Measurements from ENCODE around the gene ADGRG7. TPM values are rescaled to one million over a fixed set of nuclear protein-coding genes. Genes with fewer than 3 reads are reported as not detected.

Gene ADGRG7
- total and polyA plus RNA-seq, 2 donors from 2014 or later, result not detected

GRCh38 chr3:100584101-100584660 lies 25.2 kb upstream of the ADGRG7 start:
- FAIRE-seq (no peak), DNase-seq (no peak)
- TF ChIP-seq CTCF (IDR thresholded peaks at IDR 0.05; ENCODE audit: borderline replicate concordance, extremely low read depth, insufficient read depth), result no peak
- Histone ChIP-seq H3K4me3 (ENCODE audit: low read length in 3 of 3) (no peak overlapping the region), H3K9ac (ENCODE audit: low read length in 3 of 3) (no peak overlapping the region), H3K9me3 (ENCODE audit: control insufficient read depth in 2 of 3, insufficient read depth in 1 of 3, low read length in 3 of 3) (no peaks in the 10 kb centered on the region), H3K36me3 (ENCODE audit: control insufficient read depth in 2 of 3, insufficient read depth in 3 of 3, low read length in 3 of 3) (no peaks in the 10 kb centered on the region), H3K4me1 (ENCODE audit: control insufficient read depth in 2 of 3, insufficient read depth in 2 of 3, low read depth in 1 of 3, low read length in 3 of 3) (no peaks in the 10 kb centered on the region), H3K27ac (ENCODE audit: low read depth in 2 of 2, low read length in 2 of 2) (no peak overlapping the region), H3K27me3 (ENCODE audit: control insufficient read depth, insufficient read depth, low read length) (no peaks in the 10 kb centered on the region)
- intact Hi-C loops (cut with DNase I), result loop anchor here (10.0 kb wide), 1 partner anchor 119 kb away; no protein-coding TSS in a partner anchor

- H3K27me3 ChIP-seq (ENCODE audit: control insufficient read depth, insufficient read depth, low read length), result no peaks in the 10 kb centered on the region
- intact Hi-C loops (cut with DNase I), result loop anchor here (10.0 kb wide), 1 partner anchor 122 kb away; no protein-coding TSS in a partner anchor
- no peak for FAIRE-seq
Observed at GRCh38 chr3:100586832-100587231, 22.6 kb upstream of the ADGRG7 start.

GRCh38 chr3:100588251-100588650 lies 21.1 kb upstream of the ADGRG7 start:
- DNase-seq (no peak), FAIRE-seq (no peak)
- no peak overlapping the region for H3K9ac ChIP-seq (ENCODE audit: low read length in 3 of 3)
- intact Hi-C loops (cut with DNase I), result loop anchor here (10.0 kb wide), 1 partner anchor 123 kb away; no protein-coding TSS in a partner anchor
- no peaks in the 10 kb centered on the region for H3K27me3 ChIP-seq (ENCODE audit: control insufficient read depth, insufficient read depth, low read length)
- H3K4me1 ChIP-seq (ENCODE audit: control insufficient read depth in 2 of 3, insufficient read depth in 2 of 3, low read depth in 1 of 3, low read length in 3 of 3), result peaks cover 0 to 2% (median 0%) of the 10 kb centered on the region in 3 donors
- no peak overlapping the region for H3K27ac ChIP-seq (ENCODE audit: low read depth in 2 of 2, low read length in 2 of 2)
- TF ChIP-seq CTCF (IDR thresholded peaks at IDR 0.05; ENCODE audit: borderline replicate concordance, extremely low read depth, insufficient read depth), result no peak
- no peaks in the 10 kb centered on the region for H3K36me3 ChIP-seq (ENCODE audit: control insufficient read depth in 2 of 3, insufficient read depth in 3 of 3, low read length in 3 of 3)
- H3K4me3 ChIP-seq (ENCODE audit: low read length in 3 of 3), result no peak overlapping the region
- no peaks in the 10 kb centered on the region for H3K9me3 ChIP-seq (ENCODE audit: control insufficient read depth in 2 of 3, insufficient read depth in 1 of 3, low read length in 3 of 3)

More at GRCh38 chr3:100586832-100587231, 22.6 kb upstream of the ADGRG7 start:
- H3K9ac ChIP-seq (ENCODE audit: low read length in 3 of 3), result no peak overlapping the region
- H3K4me3 ChIP-seq (ENCODE audit: low read length in 3 of 3), result no peak overlapping the region
- no peaks in the 10 kb centered on the region for H3K9me3 ChIP-seq (ENCODE audit: control insufficient read depth in 2 of 3, insufficient read depth in 1 of 3, low read length in 3 of 3)
- H3K36me3 ChIP-seq (ENCODE audit: control insufficient read depth in 2 of 3, insufficient read depth in 3 of 3, low read length in 3 of 3), result no peaks in the 10 kb centered on the region
- no peak overlapping the region for H3K27ac ChIP-seq (ENCODE audit: low read depth in 2 of 2, low read length in 2 of 2)
- no peak for DNase-seq
- peaks cover 0 to 2% (median 0%) of the 10 kb centered on the region in 3 donors for H3K4me1 ChIP-seq (ENCODE audit: control insufficient read depth in 2 of 3, insufficient read depth in 2 of 3, low read depth in 1 of 3, low read length in 3 of 3)
- no peak for TF ChIP-seq CTCF (IDR thresholded peaks at IDR 0.05; ENCODE audit: borderline replicate concordance, extremely low read depth, insufficient read depth)
